WTC11 (cell line): ENCODE measurements around the gene SYNJ2.

ENCODE experiments used
- TF ChIP-seq, protein P1 (sequence below): fragments of 200-600 bp; IDR thresholded peaks from 2 replicates; pipeline ENCODE4 v1.8.0; 2022; ENCODE audit warnings: antibody characterized with exemption
- TF ChIP-seq, protein P2 (sequence below): sonication (generic); formaldehyde crosslinking; IDR thresholded peaks from 2 replicates; pipeline ENCODE4 v1.8.1; 2022; ENCODE audit warnings: missing genetic modification reagents, borderline replicate concordance

GRCh38 chr6:157981132-157981394 is 600 bp upstream of the SYNJ2 start:
- TF ChIP-seq, protein P1, sequence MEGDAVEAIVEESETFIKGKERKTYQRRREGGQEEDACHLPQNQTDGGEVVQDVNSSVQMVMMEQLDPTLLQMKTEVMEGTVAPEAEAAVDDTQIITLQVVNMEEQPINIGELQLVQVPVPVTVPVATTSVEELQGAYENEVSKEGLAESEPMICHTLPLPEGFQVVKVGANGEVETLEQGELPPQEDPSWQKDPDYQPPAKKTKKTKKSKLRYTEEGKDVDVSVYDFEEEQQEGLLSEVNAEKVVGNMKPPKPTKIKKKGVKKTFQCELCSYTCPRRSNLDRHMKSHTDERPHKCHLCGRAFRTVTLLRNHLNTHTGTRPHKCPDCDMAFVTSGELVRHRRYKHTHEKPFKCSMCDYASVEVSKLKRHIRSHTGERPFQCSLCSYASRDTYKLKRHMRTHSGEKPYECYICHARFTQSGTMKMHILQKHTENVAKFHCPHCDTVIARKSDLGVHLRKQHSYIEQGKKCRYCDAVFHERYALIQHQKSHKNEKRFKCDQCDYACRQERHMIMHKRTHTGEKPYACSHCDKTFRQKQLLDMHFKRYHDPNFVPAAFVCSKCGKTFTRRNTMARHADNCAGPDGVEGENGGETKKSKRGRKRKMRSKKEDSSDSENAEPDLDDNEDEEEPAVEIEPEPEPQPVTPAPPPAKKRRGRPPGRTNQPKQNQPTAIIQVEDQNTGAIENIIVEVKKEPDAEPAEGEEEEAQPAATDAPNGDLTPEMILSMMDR = no peak
- TF ChIP-seq, protein P2, sequence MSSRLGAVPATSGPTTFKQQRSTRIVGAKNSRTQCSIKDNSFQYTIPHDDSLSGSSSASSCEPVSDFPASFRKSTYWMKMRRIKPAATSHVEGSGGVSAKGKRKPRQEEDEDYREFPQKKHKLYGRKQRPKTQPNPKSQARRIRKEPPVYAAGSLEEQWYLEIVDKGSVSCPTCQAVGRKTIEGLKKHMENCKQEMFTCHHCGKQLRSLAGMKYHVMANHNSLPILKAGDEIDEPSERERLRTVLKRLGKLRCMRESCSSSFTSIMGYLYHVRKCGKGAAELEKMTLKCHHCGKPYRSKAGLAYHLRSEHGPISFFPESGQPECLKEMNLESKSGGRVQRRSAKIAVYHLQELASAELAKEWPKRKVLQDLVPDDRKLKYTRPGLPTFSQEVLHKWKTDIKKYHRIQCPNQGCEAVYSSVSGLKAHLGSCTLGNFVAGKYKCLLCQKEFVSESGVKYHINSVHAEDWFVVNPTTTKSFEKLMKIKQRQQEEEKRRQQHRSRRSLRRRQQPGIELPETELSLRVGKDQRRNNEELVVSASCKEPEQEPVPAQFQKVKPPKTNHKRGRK (CRISPR knock-in tag) = no peak
